ENCODE measurements around the gene CEP192. TPM values are rescaled to one million over a fixed set of nuclear protein-coding genes. Genes with fewer than 3 reads are reported as not detected.

CEP192 gene
- total and polyA plus RNA-seq, 2 of the 13 experiments (the other 11 are each of a cell fraction or from before 2014, with no cell fraction given): 15.3 to 24.7 TPM

GRCh38 chr18:12990967-12991820 is at the start of gene CEP192 (continued):
- TF ChIP-seq, protein P1, sequence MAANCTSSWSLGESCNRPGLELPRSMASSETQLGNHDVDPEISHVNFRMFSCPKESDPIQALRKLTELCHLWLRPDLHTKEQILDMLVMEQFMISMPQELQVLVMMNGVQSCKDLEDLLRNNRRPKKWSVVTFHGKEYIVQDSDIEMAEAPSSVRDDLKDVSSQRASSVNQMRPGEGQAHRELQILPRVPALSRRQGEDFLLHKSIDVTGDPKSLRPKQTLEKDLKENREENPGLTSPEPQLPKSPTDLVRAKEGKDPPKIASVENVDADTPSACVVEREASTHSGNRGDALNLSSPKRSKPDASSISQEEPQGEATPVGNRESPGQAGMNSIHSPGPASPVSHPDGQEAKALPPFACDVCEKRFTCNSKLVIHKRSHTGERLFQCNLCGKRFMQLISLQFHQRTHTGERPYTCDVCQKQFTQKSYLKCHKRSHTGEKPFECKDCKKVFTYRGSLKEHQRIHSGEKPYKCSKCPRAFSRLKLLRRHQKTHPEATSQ (CRISPR knock-in tag; IDR thresholded peaks at IDR 0.05; ENCODE audit: borderline replicate concordance): no peak
- TF ChIP-seq ZMAT3 (CRISPR knock-in tag; conservative IDR thresholded peaks at IDR 0.05) (peak; percentile 91), RXRA (CRISPR knock-in tag; IDR thresholded peaks at IDR 0.05) (peak; percentile 79), ZNF747 (CRISPR knock-in tag; IDR thresholded peaks at IDR 0.05; ENCODE audit: borderline replicate concordance) (no peak), NFE2L1 (CRISPR knock-in tag; IDR thresholded peaks at IDR 0.05; ENCODE audit: borderline replicate concordance) (0 out of 2 replicates have a peak, but pooled peaks have one; percentile 37), PCBP2 (optimal IDR thresholded peaks at IDR 0.05; ENCODE audit: low read depth, low read length, poor library complexity, severe bottlenecking) (no peak), GPBP1L1 (CRISPR knock-in tag; IDR thresholded peaks at IDR 0.05) (no peak), MAFF (IDR thresholded peaks at IDR 0.05; ENCODE audit: low read depth, low read length) (no peak), NFYC (CRISPR knock-in tag; IDR thresholded peaks at IDR 0.05) (peak; percentile 97), FOSL1 (CRISPR knock-in tag; IDR thresholded peaks at IDR 0.05; ENCODE audit: borderline replicate concordance) (peak; percentile 62; the same call in 1 of the 2 replicates), ZBTB33 (CRISPR knock-in tag; IDR thresholded peaks at IDR 0.05) (no peak; the same call in 1 of the 2 replicates), CHD2 (IDR thresholded peaks at IDR 0.05; ENCODE audit: low read depth, low read length) (peak; percentile 49; the same call in 1 of the 2 replicates)
- TF ChIP-seq, protein P2, sequence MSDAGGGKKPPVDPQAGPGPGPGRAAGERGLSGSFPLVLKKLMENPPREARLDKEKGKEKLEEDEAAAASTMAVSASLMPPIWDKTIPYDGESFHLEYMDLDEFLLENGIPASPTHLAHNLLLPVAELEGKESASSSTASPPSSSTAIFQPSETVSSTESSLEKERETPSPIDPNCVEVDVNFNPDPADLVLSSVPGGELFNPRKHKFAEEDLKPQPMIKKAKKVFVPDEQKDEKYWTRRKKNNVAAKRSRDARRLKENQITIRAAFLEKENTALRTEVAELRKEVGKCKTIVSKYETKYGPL (CRISPR knock-in tag; IDR thresholded peaks at IDR 0.05): no peak
- TF ChIP-seq, protein P3, sequence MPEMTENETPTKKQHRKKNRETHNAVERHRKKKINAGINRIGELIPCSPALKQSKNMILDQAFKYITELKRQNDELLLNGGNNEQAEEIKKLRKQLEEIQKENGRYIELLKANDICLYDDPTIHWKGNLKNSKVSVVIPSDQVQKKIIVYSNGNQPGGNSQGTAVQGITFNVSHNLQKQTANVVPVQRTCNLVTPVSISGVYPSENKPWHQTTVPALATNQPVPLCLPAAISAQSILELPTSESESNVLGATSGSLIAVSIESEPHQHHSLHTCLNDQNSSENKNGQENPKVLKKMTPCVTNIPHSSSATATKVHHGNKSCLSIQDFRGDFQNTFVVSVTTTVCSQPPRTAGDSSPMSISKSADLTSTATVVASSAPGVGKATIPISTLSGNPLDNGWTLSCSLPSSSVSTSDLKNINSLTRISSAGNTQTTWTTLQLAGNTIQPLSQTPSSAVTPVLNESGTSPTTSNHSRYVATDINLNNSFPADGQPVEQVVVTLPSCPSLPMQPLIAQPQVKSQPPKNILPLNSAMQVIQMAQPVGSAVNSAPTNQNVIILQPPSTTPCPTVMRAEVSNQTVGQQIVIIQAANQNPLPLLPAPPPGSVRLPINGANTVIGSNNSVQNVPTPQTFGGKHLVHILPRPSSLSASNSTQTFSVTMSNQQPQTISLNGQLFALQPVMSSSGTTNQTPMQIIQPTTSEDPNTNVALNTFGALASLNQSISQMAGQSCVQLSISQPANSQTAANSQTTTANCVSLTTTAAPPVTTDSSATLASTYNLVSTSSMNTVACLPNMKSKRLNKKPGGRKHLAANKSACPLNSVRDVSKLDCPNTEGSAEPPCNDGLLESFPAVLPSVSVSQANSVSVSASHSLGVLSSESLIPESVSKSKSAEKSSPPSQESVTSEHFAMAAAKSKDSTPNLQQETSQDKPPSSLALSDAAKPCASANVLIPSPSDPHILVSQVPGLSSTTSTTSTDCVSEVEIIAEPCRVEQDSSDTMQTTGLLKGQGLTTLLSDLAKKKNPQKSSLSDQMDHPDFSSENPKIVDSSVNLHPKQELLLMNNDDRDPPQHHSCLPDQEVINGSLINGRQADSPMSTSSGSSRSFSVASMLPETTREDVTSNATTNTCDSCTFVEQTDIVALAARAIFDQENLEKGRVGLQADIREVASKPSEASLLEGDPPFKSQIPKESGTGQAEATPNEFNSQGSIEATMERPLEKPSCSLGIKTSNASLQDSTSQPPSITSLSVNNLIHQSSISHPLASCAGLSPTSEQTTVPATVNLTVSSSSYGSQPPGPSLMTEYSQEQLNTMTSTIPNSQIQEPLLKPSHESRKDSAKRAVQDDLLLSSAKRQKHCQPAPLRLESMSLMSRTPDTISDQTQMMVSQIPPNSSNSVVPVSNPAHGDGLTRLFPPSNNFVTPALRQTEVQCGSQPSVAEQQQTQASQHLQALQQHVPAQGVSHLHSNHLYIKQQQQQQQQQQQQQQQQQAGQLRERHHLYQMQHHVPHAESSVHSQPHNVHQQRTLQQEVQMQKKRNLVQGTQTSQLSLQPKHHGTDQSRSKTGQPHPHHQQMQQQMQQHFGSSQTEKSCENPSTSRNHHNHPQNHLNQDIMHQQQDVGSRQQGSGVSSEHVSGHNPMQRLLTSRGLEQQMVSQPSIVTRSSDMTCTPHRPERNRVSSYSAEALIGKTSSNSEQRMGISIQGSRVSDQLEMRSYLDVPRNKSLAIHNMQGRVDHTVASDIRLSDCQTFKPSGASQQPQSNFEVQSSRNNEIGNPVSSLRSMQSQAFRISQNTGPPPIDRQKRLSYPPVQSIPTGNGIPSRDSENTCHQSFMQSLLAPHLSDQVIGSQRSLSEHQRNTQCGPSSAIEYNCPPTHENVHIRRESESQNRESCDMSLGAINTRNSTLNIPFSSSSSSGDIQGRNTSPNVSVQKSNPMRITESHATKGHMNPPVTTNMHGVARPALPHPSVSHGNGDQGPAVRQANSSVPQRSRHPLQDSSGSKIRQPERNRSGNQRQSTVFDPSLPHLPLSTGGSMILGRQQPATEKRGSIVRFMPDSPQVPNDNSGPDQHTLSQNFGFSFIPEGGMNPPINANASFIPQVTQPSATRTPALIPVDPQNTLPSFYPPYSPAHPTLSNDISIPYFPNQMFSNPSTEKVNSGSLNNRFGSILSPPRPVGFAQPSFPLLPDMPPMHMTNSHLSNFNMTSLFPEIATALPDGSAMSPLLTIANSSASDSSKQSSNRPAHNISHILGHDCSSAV (CRISPR knock-in tag; IDR thresholded peaks at IDR 0.05; ENCODE audit: borderline replicate concordance): no peak

Data from HepG2 (cell line).